ENCODE results near the gene PGM2.
"Not testable (repeated sequence)": the region's sequence is repeated elsewhere in the genome, so short reads cannot be mapped to it uniquely, and the experiment has no call there.

Gene PGM2

DNA sequence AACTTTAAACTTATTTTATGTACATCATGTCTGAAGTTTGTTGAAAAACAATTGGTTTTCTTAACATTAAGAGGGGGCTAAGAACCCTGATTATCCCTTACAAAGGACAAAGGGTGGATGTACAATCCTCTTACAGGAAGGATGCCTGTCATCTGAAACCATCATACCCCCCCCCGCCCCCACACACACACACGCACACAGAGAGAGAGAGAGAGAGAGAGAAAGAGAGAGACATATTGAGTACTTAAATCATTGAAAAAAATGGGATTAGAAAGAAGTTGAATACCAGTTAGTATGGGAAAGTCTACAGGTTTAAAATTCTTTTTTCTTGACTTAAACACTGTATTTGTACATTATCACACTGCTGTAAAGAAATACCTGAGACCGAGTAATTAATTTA, 10.9 kb upstream of the PGM2 start:
- in situ Hi-C loops (cut with HindIII; ENCODE audit: low sequenced_read_pairs): no loop called here
- DNase-seq (ENCODE audit: low read depth, low spot score): no peak
- TF ChIP-seq, protein P1, sequence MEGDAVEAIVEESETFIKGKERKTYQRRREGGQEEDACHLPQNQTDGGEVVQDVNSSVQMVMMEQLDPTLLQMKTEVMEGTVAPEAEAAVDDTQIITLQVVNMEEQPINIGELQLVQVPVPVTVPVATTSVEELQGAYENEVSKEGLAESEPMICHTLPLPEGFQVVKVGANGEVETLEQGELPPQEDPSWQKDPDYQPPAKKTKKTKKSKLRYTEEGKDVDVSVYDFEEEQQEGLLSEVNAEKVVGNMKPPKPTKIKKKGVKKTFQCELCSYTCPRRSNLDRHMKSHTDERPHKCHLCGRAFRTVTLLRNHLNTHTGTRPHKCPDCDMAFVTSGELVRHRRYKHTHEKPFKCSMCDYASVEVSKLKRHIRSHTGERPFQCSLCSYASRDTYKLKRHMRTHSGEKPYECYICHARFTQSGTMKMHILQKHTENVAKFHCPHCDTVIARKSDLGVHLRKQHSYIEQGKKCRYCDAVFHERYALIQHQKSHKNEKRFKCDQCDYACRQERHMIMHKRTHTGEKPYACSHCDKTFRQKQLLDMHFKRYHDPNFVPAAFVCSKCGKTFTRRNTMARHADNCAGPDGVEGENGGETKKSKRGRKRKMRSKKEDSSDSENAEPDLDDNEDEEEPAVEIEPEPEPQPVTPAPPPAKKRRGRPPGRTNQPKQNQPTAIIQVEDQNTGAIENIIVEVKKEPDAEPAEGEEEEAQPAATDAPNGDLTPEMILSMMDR (IDR thresholded peaks at IDR 0.05; ENCODE audit: low read depth, low read length): no peak
- H3K4me3 ChIP-seq (ENCODE audit: low read depth, low read length): no peak overlapping the region

DNA sequence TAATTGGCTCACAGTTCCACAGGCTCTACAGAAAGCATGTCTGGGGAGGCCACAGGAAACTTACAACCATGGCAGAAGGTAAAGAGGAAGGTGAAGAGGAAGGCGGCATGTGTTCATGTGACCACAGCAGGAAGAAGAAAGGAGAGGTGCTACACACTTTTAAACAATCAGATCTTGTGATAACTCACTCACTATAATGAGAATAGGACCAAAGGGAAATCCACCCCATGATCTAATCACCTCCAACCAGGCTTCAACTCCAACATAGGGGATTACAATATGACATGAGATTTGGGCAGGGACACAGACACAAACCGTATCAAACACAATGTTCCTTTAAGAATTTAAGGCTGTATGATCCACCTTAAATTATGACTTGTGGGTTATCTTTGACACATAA, 10.5 kb upstream of the PGM2 start:
- TF ChIP-seq, protein P1 (IDR thresholded peaks at IDR 0.05; ENCODE audit: low read depth, low read length): no peak
- in situ Hi-C loops (cut with HindIII; ENCODE audit: low sequenced_read_pairs): no loop called here
- DNase-seq (ENCODE audit: low read depth, low spot score): no peak
- no peak overlapping the region for H3K4me3 ChIP-seq (ENCODE audit: low read depth, low read length)

DNA sequence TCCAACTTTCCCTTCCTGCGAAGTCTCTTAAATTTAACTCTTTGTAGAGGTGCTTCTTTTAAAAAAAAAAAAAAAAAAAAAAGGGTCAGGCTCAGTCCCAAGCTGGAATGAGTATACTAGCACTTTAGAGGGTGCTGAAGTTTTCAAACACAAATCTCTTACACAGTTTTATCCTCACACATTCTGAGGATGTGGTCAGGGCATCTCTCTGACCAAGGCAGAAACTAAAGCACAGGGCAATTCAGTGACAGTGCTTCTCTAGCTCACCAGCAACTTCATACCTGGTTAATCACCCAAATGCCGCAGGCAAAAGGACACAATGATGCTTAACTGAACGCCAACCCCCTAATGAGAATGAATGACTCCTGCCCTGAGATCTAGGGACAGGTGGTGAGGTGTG, 9.8 kb upstream of the PGM2 start:
- DNase-seq (ENCODE audit: low read depth, low spot score): no peak
- no peak overlapping the region for H3K4me3 ChIP-seq (ENCODE audit: low read depth, low read length)
- in situ Hi-C loops (cut with HindIII; ENCODE audit: low sequenced_read_pairs): no loop called here
- TF ChIP-seq, protein P1 (IDR thresholded peaks at IDR 0.05; ENCODE audit: low read depth, low read length): no peak

DNA sequence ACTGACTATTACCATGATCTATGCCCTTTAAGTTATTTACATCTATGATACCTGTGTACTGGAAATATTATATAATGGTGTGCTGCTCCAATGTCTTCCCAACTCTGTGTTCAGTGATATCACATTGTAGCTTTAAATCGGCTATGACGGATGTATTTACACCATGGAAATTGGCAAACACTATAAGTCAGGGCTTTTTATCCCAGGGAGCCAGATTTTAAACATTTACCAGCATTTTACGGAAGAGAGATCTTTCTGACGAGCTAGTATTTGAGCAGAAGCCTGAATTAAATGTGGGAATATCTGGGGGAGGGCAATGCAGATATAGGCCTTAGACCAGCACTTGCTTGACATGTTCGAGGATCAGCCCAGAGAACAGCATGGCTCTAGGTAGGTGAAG, 7.7 kb upstream of the PGM2 start:
- TF ChIP-seq, protein P1 (IDR thresholded peaks at IDR 0.05; ENCODE audit: low read depth, low read length): no peak
- H3K4me3 ChIP-seq (ENCODE audit: low read depth, low read length): no peak overlapping the region
- in situ Hi-C loops (cut with HindIII; ENCODE audit: low sequenced_read_pairs): no loop called here
- no peak for DNase-seq (ENCODE audit: low read depth, low spot score)

DNA sequence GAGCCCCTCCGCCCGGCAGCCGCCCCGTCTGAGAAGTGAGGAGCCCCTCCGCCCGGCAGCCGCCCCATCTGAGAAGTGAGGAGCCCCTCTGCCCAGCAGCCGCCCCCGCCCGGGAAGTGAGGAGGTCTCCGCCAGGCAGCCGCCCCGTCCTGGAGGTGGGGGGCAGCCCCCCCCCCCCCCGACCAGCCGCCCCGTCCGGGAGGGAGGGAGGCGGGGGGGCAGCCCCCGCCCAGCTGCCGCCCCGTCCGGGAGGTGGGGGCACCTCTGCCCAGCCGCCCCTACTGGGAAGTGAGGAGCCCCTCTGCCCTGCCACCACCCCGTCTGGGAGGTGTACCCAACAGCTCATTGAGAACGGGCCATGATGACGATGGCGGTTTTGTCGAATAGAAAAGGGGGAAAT, 6.0 kb upstream of the PGM2 start:
- DNase-seq (ENCODE audit: low read depth, low spot score); in situ Hi-C loops (cut with HindIII; ENCODE audit: low sequenced_read_pairs); H3K4me3 ChIP-seq (ENCODE audit: low read depth, low read length): not testable (repeated sequence)

DNA sequence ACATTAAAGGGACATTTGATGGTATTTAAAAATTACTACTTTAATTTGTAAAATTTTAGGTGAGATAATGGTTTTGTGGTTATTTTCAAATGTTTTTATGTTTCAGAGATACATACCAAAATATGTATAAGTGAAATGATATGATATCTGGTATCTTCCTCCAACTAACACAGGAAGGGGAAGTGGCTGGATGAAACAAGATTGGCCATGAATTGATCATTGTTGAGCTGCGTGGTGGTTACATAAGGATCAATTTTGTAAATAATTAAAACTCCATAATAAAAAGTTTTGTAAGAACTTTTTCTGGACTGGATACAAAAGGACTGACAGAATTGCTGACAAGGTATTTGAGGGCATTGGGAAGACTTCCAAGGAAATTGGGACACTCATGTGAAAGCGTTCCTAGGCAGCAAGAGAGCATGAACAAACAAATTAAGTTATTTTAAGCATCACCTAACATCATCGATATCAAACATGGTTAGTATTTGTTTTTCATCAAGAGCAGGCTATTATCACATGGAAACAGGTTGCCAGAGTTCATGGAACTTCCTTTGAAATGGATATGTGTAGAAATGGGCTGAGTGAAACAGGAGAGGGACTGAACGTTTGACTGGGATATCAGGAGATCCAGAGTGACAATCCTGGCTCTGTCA, 4.4 kb upstream of the PGM2 start:
- H3K4me3 ChIP-seq (ENCODE audit: low read depth, low read length): no peak overlapping the region
- in situ Hi-C loops (cut with HindIII; ENCODE audit: low sequenced_read_pairs): no loop called here
- no peak for DNase-seq (ENCODE audit: low read depth, low spot score)
- TF ChIP-seq, protein P1 (IDR thresholded peaks at IDR 0.05; ENCODE audit: low read depth, low read length): no peak

DNA sequence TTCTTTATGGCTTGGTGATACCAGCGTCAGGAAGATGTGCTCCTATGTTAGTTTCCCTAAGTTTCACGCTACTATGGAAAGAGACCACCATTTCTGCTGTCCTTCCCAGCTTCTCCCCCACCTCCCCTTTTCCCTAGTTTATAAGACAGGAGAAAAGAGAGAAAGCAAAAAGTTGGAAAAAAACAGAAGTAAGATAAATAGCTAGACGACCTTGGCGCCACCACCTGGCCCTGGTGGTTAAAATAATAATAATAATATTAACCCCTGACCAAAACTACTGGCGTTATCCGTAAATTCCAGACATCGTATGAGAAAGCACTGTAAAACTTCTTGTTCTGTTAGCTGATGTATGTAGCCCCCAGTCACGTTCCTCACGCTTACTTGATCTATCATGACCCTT, 985 bp upstream of the PGM2 start:
- H3K4me3 ChIP-seq (ENCODE audit: low read depth, low read length): peak overlapping the region; percentile 79
- in situ Hi-C loops (cut with HindIII; ENCODE audit: low sequenced_read_pairs): not testable (repeated sequence)

DNA sequence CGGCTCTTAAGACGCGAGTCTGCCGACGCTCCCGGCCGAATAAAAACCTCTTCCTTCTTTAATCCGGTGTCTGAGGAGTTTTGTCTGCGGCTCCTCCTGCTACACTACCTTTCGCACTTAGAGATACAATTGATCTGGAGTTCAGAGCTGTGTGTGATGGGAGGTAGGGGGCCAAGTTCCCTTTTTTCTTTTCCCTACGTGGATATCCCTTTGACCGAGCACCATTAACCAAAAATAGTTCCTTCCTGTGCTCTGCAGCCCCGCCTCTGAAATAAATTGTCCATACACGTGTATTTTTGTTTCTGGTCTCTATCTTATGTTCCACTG, 555 bp upstream of the PGM2 start:
- H3K4me3 ChIP-seq (ENCODE audit: low read depth, low read length): peak overlapping the region; percentile 79
- TF ChIP-seq, protein P1 (IDR thresholded peaks at IDR 0.05; ENCODE audit: low read depth, low read length): no peak
- in situ Hi-C loops (cut with HindIII; ENCODE audit: low sequenced_read_pairs): no loop called here
- no peak for DNase-seq (ENCODE audit: low read depth, low spot score)

More for the DNA sequence above, 985 bp upstream of the PGM2 start:
- peak; percentile 11 for DNase-seq (ENCODE audit: low read depth, low spot score)

All from astrocyte of the spinal cord (primary cell).